ENCODE results near the gene PRPF38B. TPM values are rescaled to one million over a fixed set of nuclear protein-coding genes. Genes with fewer than 3 reads are reported as not detected.

Gene PRPF38B
- total RNA-seq, 1 experiment from 2014 or later, result 50.5 TPM

DNA sequence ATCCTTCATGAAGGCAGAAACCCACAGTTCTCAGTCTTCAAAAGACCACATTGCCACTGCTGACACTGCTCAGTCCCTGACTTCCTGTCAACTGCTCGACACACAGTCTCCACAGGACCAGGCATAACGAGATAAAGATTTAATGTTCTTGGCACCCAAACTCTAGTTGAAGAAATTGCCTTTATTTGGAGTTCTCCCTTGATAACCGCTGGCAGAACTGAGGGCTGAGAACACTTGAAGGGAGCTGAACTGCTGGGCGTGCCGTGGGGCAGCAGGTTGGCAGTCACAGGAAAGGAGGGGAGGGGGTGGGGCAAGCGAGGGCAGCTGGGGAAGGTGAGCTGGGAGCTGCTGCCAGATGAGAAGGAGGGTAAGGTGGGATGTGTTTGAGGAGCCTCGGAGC lies 47.1 kb upstream of the PRPF38B start:
- ATAC-seq, result peak; percentile 25; the same call in 1 of the 2 replicates
- TF ChIP-seq ZNF232 (CRISPR knock-in tag; IDR thresholded peaks at IDR 0.05) (no peak), NFATC4 (CRISPR knock-in tag; IDR thresholded peaks at IDR 0.05) (no peak), ESRRA (CRISPR knock-in tag; IDR thresholded peaks at IDR 0.05; ENCODE audit: borderline replicate concordance) (no peak), NFYB (CRISPR knock-in tag; conservative IDR thresholded peaks at IDR 0.05; ENCODE audit: low read depth) (no peak), OVOL2 (CRISPR knock-in tag; IDR thresholded peaks at IDR 0.05; ENCODE audit: borderline replicate concordance) (no peak), SMAD4 (CRISPR knock-in tag; IDR thresholded peaks at IDR 0.05) (no peak), MYBL2 (CRISPR knock-in tag; IDR thresholded peaks at IDR 0.05) (no peak), ZNF263 (CRISPR knock-in tag; IDR thresholded peaks at IDR 0.05; ENCODE audit: low read depth) (no peak)
- TF ChIP-seq, protein P1, sequence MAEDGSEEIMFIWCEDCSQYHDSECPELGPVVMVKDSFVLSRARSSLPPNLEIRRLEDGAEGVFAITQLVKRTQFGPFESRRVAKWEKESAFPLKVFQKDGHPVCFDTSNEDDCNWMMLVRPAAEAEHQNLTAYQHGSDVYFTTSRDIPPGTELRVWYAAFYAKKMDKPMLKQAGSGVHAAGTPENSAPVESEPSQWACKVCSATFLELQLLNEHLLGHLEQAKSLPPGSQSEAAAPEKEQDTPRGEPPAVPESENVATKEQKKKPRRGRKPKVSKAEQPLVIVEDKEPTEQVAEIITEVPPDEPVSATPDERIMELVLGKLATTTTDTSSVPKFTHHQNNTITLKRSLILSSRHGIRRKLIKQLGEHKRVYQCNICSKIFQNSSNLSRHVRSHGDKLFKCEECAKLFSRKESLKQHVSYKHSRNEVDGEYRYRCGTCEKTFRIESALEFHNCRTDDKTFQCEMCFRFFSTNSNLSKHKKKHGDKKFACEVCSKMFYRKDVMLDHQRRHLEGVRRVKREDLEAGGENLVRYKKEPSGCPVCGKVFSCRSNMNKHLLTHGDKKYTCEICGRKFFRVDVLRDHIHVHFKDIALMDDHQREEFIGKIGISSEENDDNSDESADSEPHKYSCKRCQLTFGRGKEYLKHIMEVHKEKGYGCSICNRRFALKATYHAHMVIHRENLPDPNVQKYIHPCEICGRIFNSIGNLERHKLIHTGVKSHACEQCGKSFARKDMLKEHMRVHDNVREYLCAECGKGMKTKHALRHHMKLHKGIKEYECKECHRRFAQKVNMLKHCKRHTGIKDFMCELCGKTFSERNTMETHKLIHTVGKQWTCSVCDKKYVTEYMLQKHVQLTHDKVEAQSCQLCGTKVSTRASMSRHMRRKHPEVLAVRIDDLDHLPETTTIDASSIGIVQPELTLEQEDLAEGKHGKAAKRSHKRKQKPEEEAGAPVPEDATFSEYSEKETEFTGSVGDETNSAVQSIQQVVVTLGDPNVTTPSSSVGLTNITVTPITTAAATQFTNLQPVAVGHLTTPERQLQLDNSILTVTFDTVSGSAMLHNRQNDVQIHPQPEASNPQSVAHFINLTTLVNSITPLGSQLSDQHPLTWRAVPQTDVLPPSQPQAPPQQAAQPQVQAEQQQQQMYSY (CRISPR knock-in tag; IDR thresholded peaks at IDR 0.05), result no peak
- TF ChIP-seq, protein P2, sequence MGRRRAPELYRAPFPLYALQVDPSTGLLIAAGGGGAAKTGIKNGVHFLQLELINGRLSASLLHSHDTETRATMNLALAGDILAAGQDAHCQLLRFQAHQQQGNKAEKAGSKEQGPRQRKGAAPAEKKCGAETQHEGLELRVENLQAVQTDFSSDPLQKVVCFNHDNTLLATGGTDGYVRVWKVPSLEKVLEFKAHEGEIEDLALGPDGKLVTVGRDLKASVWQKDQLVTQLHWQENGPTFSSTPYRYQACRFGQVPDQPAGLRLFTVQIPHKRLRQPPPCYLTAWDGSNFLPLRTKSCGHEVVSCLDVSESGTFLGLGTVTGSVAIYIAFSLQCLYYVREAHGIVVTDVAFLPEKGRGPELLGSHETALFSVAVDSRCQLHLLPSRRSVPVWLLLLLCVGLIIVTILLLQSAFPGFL (CRISPR knock-in tag; IDR thresholded peaks at IDR 0.05; ENCODE audit: borderline replicate concordance), result no peak
- TF ChIP-seq, protein P3, sequence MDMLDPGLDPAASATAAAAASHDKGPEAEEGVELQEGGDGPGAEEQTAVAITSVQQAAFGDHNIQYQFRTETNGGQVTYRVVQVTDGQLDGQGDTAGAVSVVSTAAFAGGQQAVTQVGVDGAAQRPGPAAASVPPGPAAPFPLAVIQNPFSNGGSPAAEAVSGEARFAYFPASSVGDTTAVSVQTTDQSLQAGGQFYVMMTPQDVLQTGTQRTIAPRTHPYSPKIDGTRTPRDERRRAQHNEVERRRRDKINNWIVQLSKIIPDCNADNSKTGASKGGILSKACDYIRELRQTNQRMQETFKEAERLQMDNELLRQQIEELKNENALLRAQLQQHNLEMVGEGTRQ (CRISPR knock-in tag; IDR thresholded peaks at IDR 0.05), result no peak
- TF ChIP-seq, protein P4, sequence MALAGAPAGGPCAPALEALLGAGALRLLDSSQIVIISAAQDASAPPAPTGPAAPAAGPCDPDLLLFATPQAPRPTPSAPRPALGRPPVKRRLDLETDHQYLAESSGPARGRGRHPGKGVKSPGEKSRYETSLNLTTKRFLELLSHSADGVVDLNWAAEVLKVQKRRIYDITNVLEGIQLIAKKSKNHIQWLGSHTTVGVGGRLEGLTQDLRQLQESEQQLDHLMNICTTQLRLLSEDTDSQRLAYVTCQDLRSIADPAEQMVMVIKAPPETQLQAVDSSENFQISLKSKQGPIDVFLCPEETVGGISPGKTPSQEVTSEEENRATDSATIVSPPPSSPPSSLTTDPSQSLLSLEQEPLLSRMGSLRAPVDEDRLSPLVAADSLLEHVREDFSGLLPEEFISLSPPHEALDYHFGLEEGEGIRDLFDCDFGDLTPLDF (CRISPR knock-in tag; IDR thresholded peaks at IDR 0.05), result no peak
- no peak overlapping the region for H3K27ac Mint-ChIP-seq
- H3K27me3 Mint-ChIP-seq (ENCODE audit: low read depth), result no peaks in the 10 kb centered on the region
- peaks cover 11% of the 10 kb centered on the region for H3K4me1 Mint-ChIP-seq
- no peak for DNase-seq (ENCODE audit: low spot score)
- CTCF ChIA-PET, result interaction anchor here (1.0 to 3.6 kb wide), 4 partner anchors 47 to 318 kb away, joined by 3 to 14 read pairs (median 9); partner anchors contain the start of genes EEIG2 and PRPF38B
- no peak overlapping the region for H3K4me3 Mint-ChIP-seq
- peaks cover 1% of the 10 kb centered on the region; the same call in 1 of the 2 replicates for H3K36me3 Mint-ChIP-seq
- POLR2A ChIA-PET, result interaction anchor here (0.6 kb wide), 1 partner anchor 190 kb away, joined by 4 read pairs; no protein-coding TSS in a partner anchor
- peaks cover 5% of the 10 kb centered on the region for H3K9me3 Mint-ChIP-seq

DNA sequence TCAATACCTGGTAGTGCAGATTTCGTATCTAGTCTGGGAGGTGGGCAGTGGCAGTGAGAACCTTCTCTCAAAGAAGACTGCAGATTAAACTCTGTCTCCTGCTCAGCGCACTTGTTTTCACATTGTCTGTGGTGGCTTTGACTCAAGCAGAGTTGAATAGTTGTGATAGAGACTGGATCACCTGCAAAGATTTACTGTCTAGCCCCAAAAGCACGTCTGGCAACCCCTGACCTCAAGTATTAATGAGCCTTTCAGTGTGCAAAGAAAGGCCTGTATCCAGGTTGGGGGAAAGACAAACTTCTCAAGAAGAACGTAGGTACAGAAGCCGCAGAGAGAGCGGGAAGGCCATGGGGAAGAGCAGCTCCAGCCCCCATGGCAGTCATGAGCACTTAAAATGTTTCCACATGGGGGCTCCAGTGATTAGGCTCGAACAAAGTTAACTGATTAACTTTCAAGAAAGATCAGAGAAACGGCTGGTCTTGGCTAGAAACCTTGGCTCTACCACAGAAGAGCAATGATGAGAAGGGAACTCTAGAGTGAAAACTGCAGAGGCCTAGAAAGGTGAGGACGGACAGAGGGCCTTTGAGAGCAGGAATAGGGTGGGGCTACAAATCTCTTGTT lies 46.4 kb upstream of the PRPF38B start:
- ATAC-seq (peak; percentile 36; the same call in 1 of the 2 replicates), DNase-seq (ENCODE audit: low spot score) (no peak)
- POLR2A ChIA-PET, result interaction anchor here (0.6 kb wide), 1 partner anchor 189 kb away, joined by 4 read pairs; no protein-coding TSS in a partner anchor
- Mint-ChIP-seq H3K4me1 (peaks cover 11% of the 10 kb centered on the region), H3K9me3 (no peaks in the 10 kb centered on the region), H3K36me3 (no peaks in the 10 kb centered on the region), H3K4me3 (no peak overlapping the region), H3K27ac (no peak overlapping the region), H3K27me3 (ENCODE audit: low read depth) (no peaks in the 10 kb centered on the region)
- CTCF ChIA-PET, result interaction anchor here (1.0 to 3.6 kb wide), 3 partner anchors 47 to 85 kb away, joined by 3 to 14 read pairs (median 8); partner anchors contain the start of genes EEIG2 and PRPF38B
- TF ChIP-seq CBFB (CRISPR knock-in tag; IDR thresholded peaks at IDR 0.05; ENCODE audit: low read depth) (no peak), TEAD1 (CRISPR knock-in tag; IDR thresholded peaks at IDR 0.05) (no peak), ZBTB21 (CRISPR knock-in tag; IDR thresholded peaks at IDR 0.05; ENCODE audit: borderline replicate concordance) (no peak), GTF2I (CRISPR knock-in tag; conservative IDR thresholded peaks at IDR 0.05) (no peak), ZNF423 (CRISPR knock-in tag; IDR thresholded peaks at IDR 0.05) (no peak), SP1 (CRISPR knock-in tag; conservative IDR thresholded peaks at IDR 0.05) (no peak), FOXP1 (CRISPR knock-in tag; IDR thresholded peaks at IDR 0.05; ENCODE audit: borderline replicate concordance) (no peak)
- TF ChIP-seq, protein P5, sequence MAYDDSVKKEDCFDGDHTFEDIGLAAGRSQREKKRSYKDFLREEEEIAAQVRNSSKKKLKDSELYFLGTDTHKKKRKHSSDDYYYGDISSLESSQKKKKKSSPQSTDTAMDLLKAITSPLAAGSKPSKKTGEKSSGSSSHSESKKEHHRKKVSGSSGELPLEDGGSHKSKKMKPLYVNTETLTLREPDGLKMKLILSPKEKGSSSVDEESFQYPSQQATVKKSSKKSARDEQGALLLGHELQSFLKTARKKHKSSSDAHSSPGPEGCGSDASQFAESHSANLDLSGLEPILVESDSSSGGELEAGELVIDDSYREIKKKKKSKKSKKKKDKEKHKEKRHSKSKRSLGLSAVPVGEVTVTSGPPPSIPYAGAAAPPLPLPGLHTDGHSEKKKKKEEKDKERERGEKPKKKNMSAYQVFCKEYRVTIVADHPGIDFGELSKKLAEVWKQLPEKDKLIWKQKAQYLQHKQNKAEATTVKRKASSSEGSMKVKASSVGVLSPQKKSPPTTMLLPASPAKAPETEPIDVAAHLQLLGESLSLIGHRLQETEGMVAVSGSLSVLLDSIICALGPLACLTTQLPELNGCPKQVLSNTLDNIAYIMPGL (CRISPR knock-in tag; IDR thresholded peaks at IDR 0.05), result no peak
- TF ChIP-seq, protein P6, sequence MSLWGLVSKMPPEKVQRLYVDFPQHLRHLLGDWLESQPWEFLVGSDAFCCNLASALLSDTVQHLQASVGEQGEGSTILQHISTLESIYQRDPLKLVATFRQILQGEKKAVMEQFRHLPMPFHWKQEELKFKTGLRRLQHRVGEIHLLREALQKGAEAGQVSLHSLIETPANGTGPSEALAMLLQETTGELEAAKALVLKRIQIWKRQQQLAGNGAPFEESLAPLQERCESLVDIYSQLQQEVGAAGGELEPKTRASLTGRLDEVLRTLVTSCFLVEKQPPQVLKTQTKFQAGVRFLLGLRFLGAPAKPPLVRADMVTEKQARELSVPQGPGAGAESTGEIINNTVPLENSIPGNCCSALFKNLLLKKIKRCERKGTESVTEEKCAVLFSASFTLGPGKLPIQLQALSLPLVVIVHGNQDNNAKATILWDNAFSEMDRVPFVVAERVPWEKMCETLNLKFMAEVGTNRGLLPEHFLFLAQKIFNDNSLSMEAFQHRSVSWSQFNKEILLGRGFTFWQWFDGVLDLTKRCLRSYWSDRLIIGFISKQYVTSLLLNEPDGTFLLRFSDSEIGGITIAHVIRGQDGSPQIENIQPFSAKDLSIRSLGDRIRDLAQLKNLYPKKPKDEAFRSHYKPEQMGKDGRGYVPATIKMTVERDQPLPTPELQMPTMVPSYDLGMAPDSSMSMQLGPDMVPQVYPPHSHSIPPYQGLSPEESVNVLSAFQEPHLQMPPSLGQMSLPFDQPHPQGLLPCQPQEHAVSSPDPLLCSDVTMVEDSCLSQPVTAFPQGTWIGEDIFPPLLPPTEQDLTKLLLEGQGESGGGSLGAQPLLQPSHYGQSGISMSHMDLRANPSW (CRISPR knock-in tag; conservative IDR thresholded peaks at IDR 0.05; ENCODE audit: low read depth), result no peak
- TF ChIP-seq, protein P7, sequence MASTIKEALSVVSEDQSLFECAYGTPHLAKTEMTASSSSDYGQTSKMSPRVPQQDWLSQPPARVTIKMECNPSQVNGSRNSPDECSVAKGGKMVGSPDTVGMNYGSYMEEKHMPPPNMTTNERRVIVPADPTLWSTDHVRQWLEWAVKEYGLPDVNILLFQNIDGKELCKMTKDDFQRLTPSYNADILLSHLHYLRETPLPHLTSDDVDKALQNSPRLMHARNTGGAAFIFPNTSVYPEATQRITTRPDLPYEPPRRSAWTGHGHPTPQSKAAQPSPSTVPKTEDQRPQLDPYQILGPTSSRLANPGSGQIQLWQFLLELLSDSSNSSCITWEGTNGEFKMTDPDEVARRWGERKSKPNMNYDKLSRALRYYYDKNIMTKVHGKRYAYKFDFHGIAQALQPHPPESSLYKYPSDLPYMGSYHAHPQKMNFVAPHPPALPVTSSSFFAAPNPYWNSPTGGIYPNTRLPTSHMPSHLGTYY (CRISPR knock-in tag; IDR thresholded peaks at IDR 0.05), result no peak

All from WTC11 (cell line).